Measurements from ENCODE around the gene GAS2L1. TPM values are rescaled to one million over a fixed set of nuclear protein-coding genes. Genes with fewer than 3 reads are reported as not detected.
A peak's percentile ranks its signal among the peaks of the same experiment; 100 is the strongest.

GAS2L1 gene
- total RNA-seq, 2 donors from 2014 or later: 15.8 to 19.2 TPM

DNA sequence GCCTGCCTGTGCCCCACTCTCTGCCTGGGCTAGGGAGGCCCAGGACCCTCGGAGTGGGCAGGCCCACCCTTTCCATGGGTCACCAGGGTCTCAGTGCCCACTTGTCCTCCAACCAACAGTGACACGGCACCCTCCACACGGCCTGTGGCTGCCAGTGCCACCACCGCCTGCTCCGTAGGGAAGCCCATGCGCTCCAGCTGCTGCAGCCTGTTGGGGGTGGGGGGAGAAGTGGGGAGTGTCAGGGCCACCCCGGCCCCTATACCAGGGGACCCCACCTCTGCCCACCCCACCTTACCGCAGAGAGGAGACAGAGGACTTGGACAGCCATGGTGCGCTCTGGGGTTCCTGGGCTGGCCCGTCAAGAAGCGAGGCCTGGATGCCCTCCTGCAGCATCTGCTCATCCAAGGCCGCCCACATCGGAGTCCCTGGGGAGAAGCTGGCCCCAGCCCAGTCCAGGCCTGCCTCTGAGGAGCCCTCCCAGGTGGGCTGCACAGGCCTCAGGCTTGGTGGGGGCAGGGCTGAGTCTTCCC, 46.4 kb upstream of the GAS2L1 start:
- TF ChIP-seq CTCF (IDR thresholded peaks at IDR 0.05): no peak
- TF ChIP-seq POLR2A (IDR thresholded peaks at IDR 0.05): no peak
- H3K36me3 ChIP-seq (replicated peaks in 1 of 2; ENCODE audit: insufficient read depth in 1 of 2, low read depth in 2 of 2): no peaks in the 10 kb centered on the region
- H3K4me1 ChIP-seq: peaks cover 12% of the 10 kb centered on the region
- H3K4me3 ChIP-seq: no peak overlapping the region
- H3K27ac ChIP-seq: no peak overlapping the region
- intact Hi-C loops (cut with DNase I): no loop called here
- DNase-seq (no peak), ATAC-seq (no peak)
- 89 to 90% methylated on average over 7 to 12 of the region's 13 CpGs for WGBS, 2 donors
- no peaks in the 10 kb centered on the region for H3K9me3 ChIP-seq
- no peaks in the 10 kb centered on the region for H3K27me3 ChIP-seq

DNA sequence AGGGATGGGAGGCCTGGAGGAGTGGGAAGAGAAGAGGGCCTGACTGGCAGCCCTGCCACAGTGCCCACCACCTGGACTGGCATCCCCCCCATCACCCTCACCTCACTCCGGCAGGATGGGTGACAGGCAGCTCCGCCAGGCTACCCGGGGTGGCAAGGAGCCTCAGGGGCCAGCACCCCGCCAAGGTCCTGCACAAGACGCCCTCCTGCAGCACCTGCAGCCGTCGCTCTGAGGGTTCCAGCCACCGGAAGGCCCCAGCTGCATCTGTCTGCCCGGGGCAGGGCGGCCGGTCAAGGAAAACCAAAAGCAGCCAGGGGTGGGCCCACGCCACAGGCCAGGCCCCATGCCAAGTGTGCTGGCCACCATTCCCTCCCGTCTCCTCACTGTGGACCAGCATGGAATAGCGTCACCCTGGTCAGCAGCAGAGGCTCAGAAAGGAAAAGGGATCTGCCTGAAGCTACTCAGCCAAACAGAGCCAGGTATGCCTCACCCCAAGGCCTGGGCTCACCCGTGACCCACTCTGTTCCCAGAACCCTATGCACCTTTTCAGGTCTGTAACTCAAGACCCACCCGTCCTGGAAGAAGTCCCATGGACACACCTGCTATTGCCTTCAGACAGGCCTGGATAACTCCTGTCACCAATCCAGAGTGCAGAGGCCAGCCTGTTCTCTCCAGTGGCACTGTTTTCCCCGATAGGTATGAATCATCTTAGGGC, 45.7 kb upstream of the GAS2L1 start:
- DNase-seq (peak in 1 of 4 donors; percentile 86), ATAC-seq (no peak)
- Histone ChIP-seq H3K27me3 (no peaks in the 10 kb centered on the region), H3K9me3 (no peaks in the 10 kb centered on the region), H3K27ac (peak overlapping the region in 1 of 4 donors; percentile 13), H3K4me3 (no peak overlapping the region), H3K4me1 (peaks cover 14% of the 10 kb centered on the region), H3K36me3 (replicated peaks in 1 of 2; ENCODE audit: insufficient read depth in 1 of 2, low read depth in 2 of 2) (no peaks in the 10 kb centered on the region)
- intact Hi-C loops (cut with DNase I): no loop called here
- 79 to 96% methylated on average over 3 to 8 of the region's 17 CpGs for WGBS, 2 donors
- TF ChIP-seq CTCF (IDR thresholded peaks at IDR 0.05) (no peak), POLR2A (IDR thresholded peaks at IDR 0.05) (no peak)

- no peak overlapping the region for H3K4me3 ChIP-seq
- ATAC-seq (peak; percentile 19), DNase-seq (peak; percentile 61 to 89 (median 79))
- peak overlapping the region; percentile 54 to 78 (median 74) for H3K27ac ChIP-seq
- no peaks in the 10 kb centered on the region for H3K27me3 ChIP-seq
- WGBS, 2 donors: 48% methylated on average over 14 of the region's 14 CpGs; no CpG with 5 or more reads in 1 of the 2 donors
- TF ChIP-seq CTCF (IDR thresholded peaks at IDR 0.05): peak in 1 of 7 experiments; percentile 9
- peak; percentile 39 to 40 (median 40) for TF ChIP-seq POLR2A (IDR thresholded peaks at IDR 0.05)
- H3K9me3 ChIP-seq: no peaks in the 10 kb centered on the region
- H3K4me1 ChIP-seq: peaks cover 29% of the 10 kb centered on the region
- intact Hi-C loops (cut with DNase I): no loop called here
- no peaks in the 10 kb centered on the region for H3K36me3 ChIP-seq (replicated peaks in 1 of 2; ENCODE audit: insufficient read depth in 1 of 2, low read depth in 2 of 2)
Observed at GRCh38 chr22:29263791-29264276, 42.6 kb upstream of the GAS2L1 start.

DNA sequence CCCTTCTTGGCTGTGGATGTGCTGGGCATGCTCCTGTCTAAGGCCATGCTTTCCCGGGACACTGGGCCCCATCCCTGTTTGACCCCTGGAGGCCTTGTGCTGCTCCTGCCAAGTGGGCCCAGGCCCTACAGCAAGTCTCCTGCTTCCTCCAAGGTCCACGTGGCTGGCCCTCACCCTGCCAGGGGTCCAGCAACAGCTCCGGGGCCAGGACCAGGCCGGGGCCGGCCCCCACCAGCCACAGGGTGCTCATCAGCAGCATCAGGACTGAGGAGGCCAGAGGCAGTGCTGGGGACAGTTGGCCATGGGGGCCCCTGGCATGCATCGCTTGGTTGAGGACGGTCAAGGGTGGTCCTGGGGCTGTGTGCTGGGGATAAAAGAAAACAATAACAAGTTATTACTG, 41.1 kb upstream of the GAS2L1 start:
- no peaks in the 10 kb centered on the region for H3K9me3 ChIP-seq
- H3K4me1 ChIP-seq: peaks cover 39% of the 10 kb centered on the region
- peak overlapping the region in 2 of 4 donors; percentile 99 to 100 for H3K27ac ChIP-seq
- ATAC-seq (no peak), DNase-seq (no peak)
- no peak overlapping the region for H3K4me3 ChIP-seq
- TF ChIP-seq POLR2A (IDR thresholded peaks at IDR 0.05) (no peak), CTCF (IDR thresholded peaks at IDR 0.05) (no peak)
- 92 to 100% methylated on average over 6 of the region's 7 CpGs for WGBS, 2 donors
- intact Hi-C loops (cut with DNase I): no loop called here
- H3K27me3 ChIP-seq: no peaks in the 10 kb centered on the region
- H3K36me3 ChIP-seq (replicated peaks in 1 of 2; ENCODE audit: insufficient read depth in 1 of 2, low read depth in 2 of 2): no peaks in the 10 kb centered on the region

Data from body of pancreas (tissue), 4 donors.